ENCODE results near the gene KLC1. TPM values are rescaled to one million over a fixed set of nuclear protein-coding genes. Genes with fewer than 3 reads are reported as not detected.

The KLC1 gene
- total and polyA plus RNA-seq, 4 donors: 22.9 to 131 (median 46.0) TPM

DNA sequence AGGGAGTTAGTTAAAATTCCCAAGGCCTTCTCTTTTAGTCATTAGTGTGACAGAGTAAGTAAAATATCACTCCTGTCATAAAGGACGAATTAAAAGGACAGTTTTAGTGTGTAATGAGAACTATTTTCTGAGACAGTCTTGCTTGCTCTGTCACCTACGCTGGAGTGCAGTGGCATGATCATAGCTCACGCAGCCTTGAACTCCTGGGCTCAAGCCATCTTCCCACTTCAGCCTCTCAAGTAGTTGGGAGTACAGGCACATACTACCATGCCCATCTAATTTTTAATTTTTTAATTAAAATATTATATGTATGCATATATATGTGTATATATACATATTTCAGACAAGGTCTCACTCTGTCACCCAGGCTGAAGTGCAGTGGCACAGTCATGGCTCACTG is 17.2 kb downstream of the KLC1 start:
- TF ChIP-seq, protein P1, sequence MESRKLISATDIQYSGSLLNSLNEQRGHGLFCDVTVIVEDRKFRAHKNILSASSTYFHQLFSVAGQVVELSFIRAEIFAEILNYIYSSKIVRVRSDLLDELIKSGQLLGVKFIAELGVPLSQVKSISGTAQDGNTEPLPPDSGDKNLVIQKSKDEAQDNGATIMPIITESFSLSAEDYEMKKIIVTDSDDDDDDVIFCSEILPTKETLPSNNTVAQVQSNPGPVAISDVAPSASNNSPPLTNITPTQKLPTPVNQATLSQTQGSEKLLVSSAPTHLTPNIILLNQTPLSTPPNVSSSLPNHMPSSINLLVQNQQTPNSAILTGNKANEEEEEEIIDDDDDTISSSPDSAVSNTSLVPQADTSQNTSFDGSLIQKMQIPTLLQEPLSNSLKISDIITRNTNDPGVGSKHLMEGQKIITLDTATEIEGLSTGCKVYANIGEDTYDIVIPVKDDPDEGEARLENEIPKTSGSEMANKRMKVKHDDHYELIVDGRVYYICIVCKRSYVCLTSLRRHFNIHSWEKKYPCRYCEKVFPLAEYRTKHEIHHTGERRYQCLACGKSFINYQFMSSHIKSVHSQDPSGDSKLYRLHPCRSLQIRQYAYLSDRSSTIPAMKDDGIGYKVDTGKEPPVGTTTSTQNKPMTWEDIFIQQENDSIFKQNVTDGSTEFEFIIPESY (IDR thresholded peaks at IDR 0.05): no peak
- TF ChIP-seq HNF4G (IDR thresholded peaks at IDR 0.05) (no peak), YY1 (IDR thresholded peaks at IDR 0.05) (no peak), TAF1 (conservative IDR thresholded peaks at IDR 0.05) (no peak), FOXA2 (IDR thresholded peaks at IDR 0.05) (no peak)
- TF ChIP-seq, protein P2, sequence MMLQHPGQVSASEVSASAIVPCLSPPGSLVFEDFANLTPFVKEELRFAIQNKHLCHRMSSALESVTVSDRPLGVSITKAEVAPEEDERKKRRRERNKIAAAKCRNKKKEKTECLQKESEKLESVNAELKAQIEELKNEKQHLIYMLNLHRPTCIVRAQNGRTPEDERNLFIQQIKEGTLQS (IDR thresholded peaks at IDR 0.05): no peak
- Histone ChIP-seq H3K4me1 (ENCODE audit: control insufficient read depth in 4 of 4, insufficient read depth in 4 of 4, low read length in 3 of 4) (no peaks in the 10 kb centered on the region), H3K27ac (ENCODE audit: low read depth in 1 of 2, low read length in 2 of 2) (no peak overlapping the region), H3K9me3 (ENCODE audit: control insufficient read depth in 4 of 4, low read length in 3 of 4) (no peaks in the 10 kb centered on the region), H3K4me3 (ENCODE audit: low read depth in 1 of 3, low read length in 3 of 3) (no peak overlapping the region), H3K36me3 (ENCODE audit: control insufficient read depth in 4 of 4, insufficient read depth in 3 of 4, low read depth in 1 of 4, low read length in 3 of 4) (no peaks in the 10 kb centered on the region), H3K27me3 (ENCODE audit: control insufficient read depth in 4 of 4, insufficient read depth in 4 of 4, low read length in 3 of 4) (no peaks in the 10 kb centered on the region), H3K9ac (ENCODE audit: low read depth in 1 of 2, low read length in 2 of 2) (no peak overlapping the region)
- no peak for DNase-seq (ENCODE audit: low spot score)
- WGBS: 91% methylated on average over 3 of the region's 3 CpGs

DNA sequence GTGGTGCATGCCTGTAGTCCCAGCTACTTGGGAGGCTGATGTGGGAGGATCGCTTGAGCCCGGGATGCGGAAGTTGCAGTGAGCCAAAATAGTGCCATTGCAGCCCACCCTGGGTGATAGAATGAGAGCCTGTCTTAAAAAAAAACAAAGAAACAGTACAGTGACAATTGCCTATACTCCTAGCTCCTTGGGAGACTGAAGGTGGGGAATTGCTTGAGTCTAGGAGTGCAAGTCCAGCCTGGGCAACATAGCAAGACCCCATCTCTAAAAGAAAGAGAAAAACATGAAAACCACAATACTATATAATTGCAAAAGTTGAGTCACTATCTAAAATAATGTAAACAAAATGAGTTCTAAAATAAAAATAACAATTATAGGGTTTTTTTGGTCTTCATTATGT is 20.0 kb downstream of the KLC1 start:
- TF ChIP-seq GABPA (IDR thresholded peaks at IDR 0.05 in 1 of 2, conservative IDR thresholded peaks at IDR 0.05 in 1 of 2) (no peak), RAD21 (IDR thresholded peaks at IDR 0.05) (no peak), NR2F2 (IDR thresholded peaks at IDR 0.05) (no peak), SP1 (IDR thresholded peaks at IDR 0.05) (no peak), EGR1 (IDR thresholded peaks at IDR 0.05; ENCODE audit: low read depth in 2 of 2) (no peak), TAF1 (conservative IDR thresholded peaks at IDR 0.05) (no peak), RXRA (IDR thresholded peaks at IDR 0.05) (no peak), HNF4G (IDR thresholded peaks at IDR 0.05) (no peak), YY1 (IDR thresholded peaks at IDR 0.05) (no peak), FOXA1 (IDR thresholded peaks at IDR 0.05) (no peak), JUND (IDR thresholded peaks at IDR 0.05) (no peak), HNF4A (conservative IDR thresholded peaks at IDR 0.05) (no peak), FOXA2 (IDR thresholded peaks at IDR 0.05) (no peak)
- TF ChIP-seq, protein P3, sequence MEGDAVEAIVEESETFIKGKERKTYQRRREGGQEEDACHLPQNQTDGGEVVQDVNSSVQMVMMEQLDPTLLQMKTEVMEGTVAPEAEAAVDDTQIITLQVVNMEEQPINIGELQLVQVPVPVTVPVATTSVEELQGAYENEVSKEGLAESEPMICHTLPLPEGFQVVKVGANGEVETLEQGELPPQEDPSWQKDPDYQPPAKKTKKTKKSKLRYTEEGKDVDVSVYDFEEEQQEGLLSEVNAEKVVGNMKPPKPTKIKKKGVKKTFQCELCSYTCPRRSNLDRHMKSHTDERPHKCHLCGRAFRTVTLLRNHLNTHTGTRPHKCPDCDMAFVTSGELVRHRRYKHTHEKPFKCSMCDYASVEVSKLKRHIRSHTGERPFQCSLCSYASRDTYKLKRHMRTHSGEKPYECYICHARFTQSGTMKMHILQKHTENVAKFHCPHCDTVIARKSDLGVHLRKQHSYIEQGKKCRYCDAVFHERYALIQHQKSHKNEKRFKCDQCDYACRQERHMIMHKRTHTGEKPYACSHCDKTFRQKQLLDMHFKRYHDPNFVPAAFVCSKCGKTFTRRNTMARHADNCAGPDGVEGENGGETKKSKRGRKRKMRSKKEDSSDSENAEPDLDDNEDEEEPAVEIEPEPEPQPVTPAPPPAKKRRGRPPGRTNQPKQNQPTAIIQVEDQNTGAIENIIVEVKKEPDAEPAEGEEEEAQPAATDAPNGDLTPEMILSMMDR (IDR thresholded peaks at IDR 0.05; ENCODE audit: low read depth, low read length, missing input control): no peak
- TF ChIP-seq, protein P4, sequence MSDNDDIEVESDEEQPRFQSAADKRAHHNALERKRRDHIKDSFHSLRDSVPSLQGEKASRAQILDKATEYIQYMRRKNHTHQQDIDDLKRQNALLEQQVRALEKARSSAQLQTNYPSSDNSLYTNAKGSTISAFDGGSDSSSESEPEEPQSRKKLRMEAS (IDR thresholded peaks at IDR 0.05): no peak
- TF ChIP-seq, protein P2 (IDR thresholded peaks at IDR 0.05): no peak
- TF ChIP-seq, protein P1 (IDR thresholded peaks at IDR 0.05): no peak
- TF ChIP-seq, protein P5, sequence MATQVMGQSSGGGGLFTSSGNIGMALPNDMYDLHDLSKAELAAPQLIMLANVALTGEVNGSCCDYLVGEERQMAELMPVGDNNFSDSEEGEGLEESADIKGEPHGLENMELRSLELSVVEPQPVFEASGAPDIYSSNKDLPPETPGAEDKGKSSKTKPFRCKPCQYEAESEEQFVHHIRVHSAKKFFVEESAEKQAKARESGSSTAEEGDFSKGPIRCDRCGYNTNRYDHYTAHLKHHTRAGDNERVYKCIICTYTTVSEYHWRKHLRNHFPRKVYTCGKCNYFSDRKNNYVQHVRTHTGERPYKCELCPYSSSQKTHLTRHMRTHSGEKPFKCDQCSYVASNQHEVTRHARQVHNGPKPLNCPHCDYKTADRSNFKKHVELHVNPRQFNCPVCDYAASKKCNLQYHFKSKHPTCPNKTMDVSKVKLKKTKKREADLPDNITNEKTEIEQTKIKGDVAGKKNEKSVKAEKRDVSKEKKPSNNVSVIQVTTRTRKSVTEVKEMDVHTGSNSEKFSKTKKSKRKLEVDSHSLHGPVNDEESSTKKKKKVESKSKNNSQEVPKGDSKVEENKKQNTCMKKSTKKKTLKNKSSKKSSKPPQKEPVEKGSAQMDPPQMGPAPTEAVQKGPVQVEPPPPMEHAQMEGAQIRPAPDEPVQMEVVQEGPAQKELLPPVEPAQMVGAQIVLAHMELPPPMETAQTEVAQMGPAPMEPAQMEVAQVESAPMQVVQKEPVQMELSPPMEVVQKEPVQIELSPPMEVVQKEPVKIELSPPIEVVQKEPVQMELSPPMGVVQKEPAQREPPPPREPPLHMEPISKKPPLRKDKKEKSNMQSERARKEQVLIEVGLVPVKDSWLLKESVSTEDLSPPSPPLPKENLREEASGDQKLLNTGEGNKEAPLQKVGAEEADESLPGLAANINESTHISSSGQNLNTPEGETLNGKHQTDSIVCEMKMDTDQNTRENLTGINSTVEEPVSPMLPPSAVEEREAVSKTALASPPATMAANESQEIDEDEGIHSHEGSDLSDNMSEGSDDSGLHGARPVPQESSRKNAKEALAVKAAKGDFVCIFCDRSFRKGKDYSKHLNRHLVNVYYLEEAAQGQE (IDR thresholded peaks at IDR 0.05): no peak
- H3K9ac ChIP-seq (ENCODE audit: low read depth in 1 of 2, low read length in 2 of 2): no peak overlapping the region
- no peaks in the 10 kb centered on the region for H3K36me3 ChIP-seq (ENCODE audit: control insufficient read depth in 4 of 4, insufficient read depth in 3 of 4, low read depth in 1 of 4, low read length in 3 of 4)
- H3K4me1 ChIP-seq (ENCODE audit: control insufficient read depth in 4 of 4, insufficient read depth in 4 of 4, low read length in 3 of 4): peaks cover 0 to 4% (median 0%) of the 10 kb centered on the region in 4 donors
- H3K4me3 ChIP-seq (ENCODE audit: low read depth in 1 of 3, low read length in 3 of 3): no peak overlapping the region
- no peaks in the 10 kb centered on the region for H3K9me3 ChIP-seq (ENCODE audit: control insufficient read depth in 4 of 4, low read length in 3 of 4)
- DNase-seq (ENCODE audit: low spot score): no peak
- no peaks in the 10 kb centered on the region for H3K27me3 ChIP-seq (ENCODE audit: control insufficient read depth in 4 of 4, insufficient read depth in 4 of 4, low read length in 3 of 4)
- no peak overlapping the region for H3K27ac ChIP-seq (ENCODE audit: low read depth in 1 of 2, low read length in 2 of 2)
- 97% methylated on average over 3 of the region's 3 CpGs for WGBS

Data from liver (tissue), 9 donors.